ENCODE results near the gene EPHB1.

Gene EPHB1

GRCh38 chr3:134864636-134865035, 69.6 kb downstream of the EPHB1 start:
- Histone ChIP-seq H3K9ac (ENCODE audit: low read length) (no peak overlapping the region), H3K4me3 (ENCODE audit: low read depth, low read length, poor library complexity, severe bottlenecking) (no peak overlapping the region), H3K27ac (ENCODE audit: low read depth, low read length, poor library complexity, severe bottlenecking) (no peak overlapping the region), H2AFZ (ENCODE audit: low read length) (no peak overlapping the region), H3K4me1 (ENCODE audit: insufficient read depth, low read length, severe bottlenecking) (no peaks in the 10 kb centered on the region), H3K79me2 (ENCODE audit: insufficient read depth, low read length) (no peaks in the 10 kb centered on the region), H3K36me3 (ENCODE audit: insufficient read depth, low read length) (no peaks in the 10 kb centered on the region), H3K4me2 (ENCODE audit: low read length) (no peak overlapping the region), H4K20me1 (ENCODE audit: insufficient read depth, low read length) (no peaks in the 10 kb centered on the region), H3F3A (ENCODE audit: insufficient read depth, low read length) (no peaks in the 10 kb centered on the region), H3K27me3 (ENCODE audit: insufficient read depth, low read length) (peaks cover 6% of the 10 kb centered on the region; the same call in 1 of the 2 replicates), H3K9me2 (ENCODE audit: low read depth, low read length) (no peaks in the 10 kb centered on the region), H3K9me3 (ENCODE audit: low read length) (no peaks in the 10 kb centered on the region)
- no peak for TF ChIP-seq CTCF (IDR thresholded peaks at IDR 0.05; ENCODE audit: low read length)
- no peak for TF ChIP-seq EZH2 (IDR thresholded peaks at IDR 0.05; ENCODE audit: borderline replicate concordance, low read length)

DNA sequence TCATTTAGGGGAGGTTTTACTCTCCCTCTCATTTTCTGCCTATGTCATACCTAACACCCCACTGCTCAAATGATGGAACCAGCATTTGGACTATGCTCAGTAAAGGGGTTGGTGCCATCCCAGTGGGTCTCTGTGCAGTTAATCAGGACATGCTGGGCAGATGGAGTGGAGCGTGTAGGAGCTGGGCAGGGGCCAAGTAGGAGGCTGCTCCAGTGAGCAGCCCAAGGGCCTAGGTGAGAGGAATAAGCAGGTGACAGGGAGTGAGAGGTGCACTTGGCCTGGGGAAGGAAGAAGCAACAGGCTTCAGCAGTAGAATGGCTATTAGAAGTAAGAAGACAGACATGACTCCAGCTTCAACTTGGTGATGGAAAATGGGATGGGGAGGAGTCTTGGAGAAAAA, 72.2 kb downstream of the EPHB1 start:
- Histone ChIP-seq H3F3A (ENCODE audit: insufficient read depth, low read length) (no peaks in the 10 kb centered on the region), H4K20me1 (ENCODE audit: insufficient read depth, low read length) (no peaks in the 10 kb centered on the region), H3K4me3 (ENCODE audit: low read depth, low read length, poor library complexity, severe bottlenecking) (no peak overlapping the region), H3K9ac (ENCODE audit: low read length) (no peak overlapping the region), H3K9me2 (ENCODE audit: low read depth, low read length) (no peaks in the 10 kb centered on the region), H3K27me3 (ENCODE audit: insufficient read depth, low read length) (peaks cover 6% of the 10 kb centered on the region; the same call in 1 of the 2 replicates), H3K4me1 (ENCODE audit: insufficient read depth, low read length, severe bottlenecking) (no peaks in the 10 kb centered on the region), H3K4me2 (ENCODE audit: low read length) (no peak overlapping the region), H3K9me3 (ENCODE audit: low read length) (no peaks in the 10 kb centered on the region), H3K36me3 (ENCODE audit: insufficient read depth, low read length) (no peaks in the 10 kb centered on the region), H2AFZ (ENCODE audit: low read length) (no peak overlapping the region), H3K79me2 (ENCODE audit: insufficient read depth, low read length) (no peaks in the 10 kb centered on the region), H3K27ac (ENCODE audit: low read depth, low read length, poor library complexity, severe bottlenecking) (no peak overlapping the region)
- TF ChIP-seq CTCF (IDR thresholded peaks at IDR 0.05; ENCODE audit: low read length) (no peak), EZH2 (IDR thresholded peaks at IDR 0.05; ENCODE audit: borderline replicate concordance, low read length) (no peak)

DNA sequence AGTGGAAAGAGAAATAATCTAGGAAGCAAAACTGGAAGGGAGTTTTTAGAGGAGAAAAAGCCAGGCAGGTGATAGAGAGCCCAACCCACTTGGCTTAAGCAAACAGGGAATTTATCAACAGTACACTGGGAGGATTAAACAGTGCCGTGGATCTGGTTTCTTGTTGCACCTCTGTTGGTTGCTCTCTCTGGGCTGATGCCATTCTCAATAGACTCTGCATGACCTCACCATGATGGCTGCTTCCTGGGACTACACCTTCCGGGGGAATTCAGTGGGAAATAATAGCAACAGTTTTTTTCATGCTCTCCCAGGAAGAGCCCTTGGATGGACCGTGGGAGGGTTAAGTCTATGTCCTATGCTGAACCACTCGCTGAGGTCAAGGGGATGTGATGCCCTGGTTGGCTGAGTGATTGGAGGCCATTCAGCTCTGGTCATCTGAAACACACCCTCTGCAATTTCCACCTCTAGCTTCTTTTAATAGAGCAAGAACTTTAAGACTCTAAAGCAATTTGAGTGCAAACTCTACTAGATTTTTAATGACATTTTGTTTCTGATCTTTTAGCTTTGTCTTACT, 74.2 kb downstream of the EPHB1 start:
- no peaks in the 10 kb centered on the region for H3K79me2 ChIP-seq (ENCODE audit: insufficient read depth, low read length)
- H3K27ac ChIP-seq (ENCODE audit: low read depth, low read length, poor library complexity, severe bottlenecking): no peak overlapping the region
- no peaks in the 10 kb centered on the region for H3F3A ChIP-seq (ENCODE audit: insufficient read depth, low read length)
- H3K4me2 ChIP-seq (ENCODE audit: low read length): no peak overlapping the region
- no peak overlapping the region for H2AFZ ChIP-seq (ENCODE audit: low read length)
- H3K4me3 ChIP-seq (ENCODE audit: low read depth, low read length, poor library complexity, severe bottlenecking): no peak overlapping the region
- no peaks in the 10 kb centered on the region for H3K36me3 ChIP-seq (ENCODE audit: insufficient read depth, low read length)
- no peaks in the 10 kb centered on the region for H3K9me3 ChIP-seq (ENCODE audit: low read length)
- no peak overlapping the region for H3K9ac ChIP-seq (ENCODE audit: low read length)
- no peak for TF ChIP-seq CTCF (IDR thresholded peaks at IDR 0.05; ENCODE audit: low read length)
- no peak for TF ChIP-seq EZH2 (IDR thresholded peaks at IDR 0.05; ENCODE audit: borderline replicate concordance, low read length)
- H4K20me1 ChIP-seq (ENCODE audit: insufficient read depth, low read length): no peaks in the 10 kb centered on the region
- no peaks in the 10 kb centered on the region for H3K9me2 ChIP-seq (ENCODE audit: low read depth, low read length)
- no peaks in the 10 kb centered on the region for H3K4me1 ChIP-seq (ENCODE audit: insufficient read depth, low read length, severe bottlenecking)
- H3K27me3 ChIP-seq (ENCODE audit: insufficient read depth, low read length): no peaks in the 10 kb centered on the region
